HG03457 (cell line): Measurements from ENCODE around the gene TSHZ3.

Experiments
- ATAC-seq: cut with Tn5 transposase; IDR thresholded peaks from one replicate; pipeline ENCODE4 v1.9.1; 2021; ENCODE audit warnings: moderate number of reproducible peaks; ENCODE audit not compliant: unreplicated experiment

TSHZ3 gene

GRCh38 chr19:31337008-31337914 lies 12.0 kb downstream of the TSHZ3 start:
- no peak for ATAC-seq

GRCh38 chr19:31335716-31336115 lies 13.5 kb downstream of the TSHZ3 start:
- no peak for ATAC-seq

GRCh38 chr19:31334849-31335624 lies 14.2 kb downstream of the TSHZ3 start:
- ATAC-seq, result no peak

GRCh38 chr19:31334101-31334848 lies 15.0 kb downstream of the TSHZ3 start:
- ATAC-seq, result no peak

- ATAC-seq, result no peak
These were observed 17.1 kb downstream of the TSHZ3 start for GRCh38 chr19:31332096-31332495.

- no peak for ATAC-seq
These were observed 17.7 kb downstream of the TSHZ3 start for GRCh38 chr19:31331536-31331935.

- ATAC-seq, result no peak
These were observed 18.5 kb downstream of the TSHZ3 start for GRCh38 chr19:31330761-31331160.

GRCh38 chr19:31330237-31330636 lies 19.0 kb downstream of the TSHZ3 start:
- no peak for ATAC-seq

- no peak for ATAC-seq
These were observed 19.4 kb downstream of the TSHZ3 start for GRCh38 chr19:31329819-31330218.

GRCh38 chr19:31328238-31328637 lies 21.0 kb downstream of the TSHZ3 start:
- no peak for ATAC-seq

GRCh38 chr19:31326329-31327028 lies 22.8 kb downstream of the TSHZ3 start:
- no peak for ATAC-seq

- no peak for ATAC-seq
These were observed 23.9 kb downstream of the TSHZ3 start for GRCh38 chr19:31325342-31325741.

GRCh38 chr19:31319465-31319864 lies 29.8 kb downstream of the TSHZ3 start:
- ATAC-seq, result no peak

- no peak for ATAC-seq
These were observed 30.3 kb downstream of the TSHZ3 start for GRCh38 chr19:31318790-31319425.

GRCh38 chr19:31317570-31317969 lies 31.7 kb downstream of the TSHZ3 start:
- no peak for ATAC-seq

GRCh38 chr19:31317093-31317492 lies 32.1 kb downstream of the TSHZ3 start:
- ATAC-seq, result no peak

GRCh38 chr19:31316201-31316951 lies 32.9 kb downstream of the TSHZ3 start:
- ATAC-seq, result no peak

GRCh38 chr19:31315652-31316051 lies 33.6 kb downstream of the TSHZ3 start:
- no peak for ATAC-seq

- no peak for ATAC-seq
These were observed 34.2 kb downstream of the TSHZ3 start for GRCh38 chr19:31314849-31315629.
